Sigmoid colon (tissue), 7 donors: Measurements from ENCODE around the gene GINS3. TPM values are rescaled to one million over a fixed set of nuclear protein-coding genes. Genes with fewer than 3 reads are reported as not detected.

Experiments
- DNase-seq: peaks from one replicate; pipeline ENCODE4 v3.0.0-alpha.2; 2019
- H3K27ac ChIP-seq, 4 donors: fragments of 200-600 bp; sonication (generic); one replicate each; pipeline ENCODE4 v1.5.1; 2016 to 2019; ENCODE audit warnings: mild to moderate bottlenecking in 1 of 4
- H3K27me3 ChIP-seq, 3 donors: fragments of 200-600 bp; sonication (generic); one replicate each; pipeline ENCODE4 v1.5.1; 2019; ENCODE audit warnings: mild to moderate bottlenecking in 1 of 3
- H3K36me3 ChIP-seq, 4 donors: fragments of 200-600 bp; sonication (generic); one replicate each; pipeline ENCODE4 v1.5.1; 2016 to 2019
- H3K4me1 ChIP-seq, 4 donors: fragments of 200-600 bp; sonication (generic); one replicate each; pipeline ENCODE4 v1.5.1; 2017 to 2019
- H3K4me3 ChIP-seq, 4 donors: fragments of 200-600 bp; sonication (generic); one replicate each; pipeline ENCODE4 v1.5.1; 2017 to 2019; ENCODE audit warnings: mild to moderate bottlenecking in 2 of 4, moderate library complexity in 1 of 4
- H3K9me3 ChIP-seq, 4 donors: fragments of 200-600 bp in 3 of 4; sonication (generic) in 3 of 4; one replicate each; pipeline versions ENCODE4 v1.5.1 to v1.6.1; 2013 to 2019
- CTCF ChIP-seq, 4 experiments: fragments of 450-650 bp in 3 of 4; fragments of 200-600 bp in 1 of 4; IDR thresholded peaks; one replicate each; pipeline ENCODE4 v1.5.1; 2016 to 2019; ENCODE audit warnings: antibody characterized with exemption in 4 of 4, mild to moderate bottlenecking in 3 of 4, moderate library complexity in 2 of 4
- EP300 ChIP-seq, 4 donors: sonication (generic); formaldehyde crosslinking; IDR thresholded peaks; one replicate each; pipeline ENCODE4 v1.6.1; 2017; ENCODE audit warnings: antibody characterized with exemption in 4 of 4
- POLR2A ChIP-seq, 2 donors: fragments of 450-650 bp; IDR thresholded peaks; one replicate each; pipeline ENCODE4 v1.6.1; 2016; ENCODE audit warnings: antibody characterized with exemption in 2 of 2, mild to moderate bottlenecking in 2 of 2, moderate library complexity in 2 of 2
- POLR2AphosphoS5 ChIP-seq, 4 donors: sonication (generic); formaldehyde crosslinking; IDR thresholded peaks; one replicate each; pipeline ENCODE4 v1.6.1; 2017; ENCODE audit warnings: antibody characterized with exemption in 4 of 4
- WGBS, 2 donors: extraction: QIAGEN DNeasy Blood & Tissue Kit; methylation state at CpG; one replicate each; pipeline ENCODE4 v1.1.7; 2013; 5-methylcytosine and 5-hydroxymethylcytosine counted together
- intact Hi-C: fragments of 100-400 bp; cut with DNase I; formaldehyde crosslinking; loops from one replicate; pipeline ENCODE4 v1.15.1; 2023
- polyA plus RNA-seq, 3 donors: library from polyadenylated mRNA; stranded (reverse); fragments of 200-250 nt; gene quantifications; one replicate each; pipeline ENCODE4 v1.2.3, GENCODE V29; 2013
- total RNA-seq, 4 donors: library from RNA; depleted of rRNA; stranded (reverse); fragments of >200 nt; gene quantifications; one replicate each; pipeline ENCODE4 v1.1.0, GENCODE V29; 2016
- donor health status: healthy with polysubstance abuse.
- donor health status: Bipolar disorder and iron deficiency.
- donor health status: healthy.

GINS3 gene
- total and polyA plus RNA-seq, 7 donors, result 1.1 to 5.9 (median 2.5) TPM

DNA sequence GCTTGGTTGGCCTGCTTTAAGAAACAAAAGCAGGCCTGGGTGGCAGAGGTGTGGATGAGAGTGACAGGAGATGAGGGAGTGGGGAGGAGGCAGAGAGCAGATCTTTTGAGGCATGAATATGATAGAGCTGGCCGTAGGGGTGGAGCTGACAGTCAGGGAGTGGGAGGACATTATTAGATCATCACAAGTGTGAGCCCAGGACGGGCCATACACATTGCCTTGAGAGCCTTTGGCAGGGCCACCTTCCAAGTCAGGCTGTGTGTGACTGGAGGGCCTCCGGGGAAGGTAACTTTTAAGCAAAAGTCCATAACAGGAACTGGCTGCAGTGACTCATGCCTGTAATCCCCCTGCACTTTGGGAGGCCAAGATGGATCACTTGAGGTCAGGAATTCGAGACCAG is 26.3 kb downstream of the GINS3 start:
- intact Hi-C loops, result no loop called here
- TF ChIP-seq CTCF (IDR thresholded peaks at IDR 0.05) (no peak), POLR2AphosphoS5 (IDR thresholded peaks at IDR 0.05) (no peak), EP300 (IDR thresholded peaks at IDR 0.05) (no peak), POLR2A (IDR thresholded peaks at IDR 0.05) (no peak)
- DNase-seq, result no peak

DNA sequence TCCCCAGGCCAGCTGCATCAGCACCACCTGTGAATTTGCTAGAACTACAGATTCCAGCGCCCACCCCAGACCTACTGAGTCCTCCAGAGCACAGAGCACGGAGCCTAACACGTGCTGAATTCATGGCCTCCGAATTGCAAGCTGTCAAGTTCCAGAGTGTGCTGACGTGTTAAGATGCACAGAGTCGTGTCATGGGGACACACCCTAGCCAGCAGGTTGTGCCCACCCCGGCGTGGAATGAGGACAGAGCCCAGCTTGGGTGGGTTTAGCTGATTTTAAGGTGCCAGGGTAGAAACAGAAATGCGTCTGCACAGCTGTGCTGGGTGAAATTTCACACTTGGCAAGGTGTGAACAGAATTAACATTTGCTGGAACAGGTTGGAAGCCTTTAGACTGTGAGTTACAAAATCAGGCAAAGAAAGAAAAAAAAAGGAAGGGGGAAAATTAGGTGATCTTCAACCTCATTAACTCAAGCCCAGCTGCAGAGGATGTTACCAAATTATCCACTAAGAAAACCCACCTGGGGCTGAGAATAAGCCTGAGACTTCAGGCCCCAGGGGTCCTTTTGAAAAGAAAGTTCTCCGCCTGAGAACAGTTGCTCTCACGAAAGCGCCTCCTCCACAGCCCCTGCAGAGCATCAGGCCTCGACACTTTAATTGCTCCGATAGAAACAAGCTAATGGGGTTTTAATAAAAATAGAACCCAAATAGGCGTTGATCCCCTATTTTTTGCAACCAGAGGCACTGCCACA is 27.1 kb downstream of the GINS3 start:
- WGBS, 2 donors, result 66 to 72% methylated on average over 15 of the region's 15 CpGs
- no peak for DNase-seq
- Histone ChIP-seq H3K36me3 (no peaks in the 10 kb centered on the region), H3K27me3 (peaks cover 0 to 10% (median 0%) of the 10 kb centered on the region in 3 donors), H3K4me3 (no peak overlapping the region), H3K4me1 (no peaks in the 10 kb centered on the region), H3K27ac (no peak overlapping the region), H3K9me3 (no peaks in the 10 kb centered on the region)
- TF ChIP-seq CTCF (IDR thresholded peaks at IDR 0.05) (no peak), POLR2A (IDR thresholded peaks at IDR 0.05) (no peak), POLR2AphosphoS5 (IDR thresholded peaks at IDR 0.05) (no peak), EP300 (IDR thresholded peaks at IDR 0.05) (no peak)
- intact Hi-C loops, result no loop called here

More for the DNA sequence above, 26.3 kb downstream of the GINS3 start:
- Histone ChIP-seq H3K27ac (no peak overlapping the region), H3K36me3 (no peaks in the 10 kb centered on the region), H3K9me3 (no peaks in the 10 kb centered on the region), H3K4me3 (no peak overlapping the region), H3K4me1 (no peaks in the 10 kb centered on the region), H3K27me3 (peaks cover 0 to 10% (median 0%) of the 10 kb centered on the region in 3 donors)
- WGBS, 2 donors, result 63 to 72% methylated on average over 4 of the region's 4 CpGs

DNA sequence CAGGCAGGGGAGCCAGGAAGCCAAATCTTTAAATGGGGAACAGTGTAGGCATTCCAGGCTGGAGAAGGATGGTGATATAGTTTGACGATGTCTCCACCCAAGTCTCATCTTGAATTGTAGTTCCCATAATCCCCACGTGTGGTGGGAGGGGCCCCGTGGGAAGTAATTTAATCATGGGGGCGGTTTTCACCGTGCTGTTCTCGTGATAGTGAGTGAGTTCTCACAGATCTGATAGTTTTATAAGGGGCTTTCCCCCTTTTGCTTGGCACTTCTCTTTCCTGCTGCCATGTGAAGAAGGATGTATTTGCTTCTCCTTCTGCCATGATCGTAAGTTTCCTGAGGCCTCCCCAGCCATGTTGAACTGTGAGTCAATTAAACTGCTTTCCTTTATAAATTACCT is 28.8 kb downstream of the GINS3 start:
- no peaks in the 10 kb centered on the region for H3K4me1 ChIP-seq
- peak; percentile 25 for DNase-seq
- H3K9me3 ChIP-seq, result no peaks in the 10 kb centered on the region
- no peak overlapping the region for H3K27ac ChIP-seq
- intact Hi-C loops, result no loop called here
- H3K27me3 ChIP-seq, result peaks cover 0 to 10% (median 0%) of the 10 kb centered on the region in 3 donors
- TF ChIP-seq CTCF (IDR thresholded peaks at IDR 0.05) (no peak), POLR2A (IDR thresholded peaks at IDR 0.05) (no peak), POLR2AphosphoS5 (IDR thresholded peaks at IDR 0.05) (no peak), EP300 (IDR thresholded peaks at IDR 0.05) (no peak)
- 37 to 57% methylated on average over 7 of the region's 7 CpGs for WGBS, 2 donors
- H3K4me3 ChIP-seq, result no peak overlapping the region
- H3K36me3 ChIP-seq, result no peaks in the 10 kb centered on the region

- TF ChIP-seq CTCF (IDR thresholded peaks at IDR 0.05), result no peak
- TF ChIP-seq POLR2A (IDR thresholded peaks at IDR 0.05), result no peak
- no peak for TF ChIP-seq POLR2AphosphoS5 (IDR thresholded peaks at IDR 0.05)
- no peak for TF ChIP-seq EP300 (IDR thresholded peaks at IDR 0.05)
- DNase-seq, result no peak
- 57 to 72% methylated on average over 5 of the region's 5 CpGs for WGBS, 2 donors
- peaks cover 0 to 10% (median 0%) of the 10 kb centered on the region in 3 donors for H3K27me3 ChIP-seq
- H3K9me3 ChIP-seq, result no peaks in the 10 kb centered on the region
- intact Hi-C loops, result no loop called here
- no peaks in the 10 kb centered on the region for H3K36me3 ChIP-seq
- H3K4me3 ChIP-seq, result no peak overlapping the region
- H3K27ac ChIP-seq, result no peak overlapping the region
- H3K4me1 ChIP-seq, result no peaks in the 10 kb centered on the region
These were observed 29.3 kb downstream of the GINS3 start for GRCh38 chr16:58421529-58421928.
